GM10266 (cell line): ENCODE results near the gene MYDGF.
"Not testable (repeated sequence)": the region's sequence is repeated elsewhere in the genome, so short reads cannot be mapped to it uniquely, and the experiment has no call there.

Experiments
- DNase-seq: peaks from one replicate; pipeline ENCODE4 v3.0.0; 2012; ENCODE audit errors: extremely low spot score
- CTCF ChIP-seq: IDR thresholded peaks from 2 replicates; pipeline ENCODE4 v1.5.1; 2012; ENCODE audit warnings: mild to moderate bottlenecking, low read depth; ENCODE audit not compliant: control insufficient read depth, insufficient read depth; ENCODE audit errors: missing control alignments

MYDGF gene

DNA sequence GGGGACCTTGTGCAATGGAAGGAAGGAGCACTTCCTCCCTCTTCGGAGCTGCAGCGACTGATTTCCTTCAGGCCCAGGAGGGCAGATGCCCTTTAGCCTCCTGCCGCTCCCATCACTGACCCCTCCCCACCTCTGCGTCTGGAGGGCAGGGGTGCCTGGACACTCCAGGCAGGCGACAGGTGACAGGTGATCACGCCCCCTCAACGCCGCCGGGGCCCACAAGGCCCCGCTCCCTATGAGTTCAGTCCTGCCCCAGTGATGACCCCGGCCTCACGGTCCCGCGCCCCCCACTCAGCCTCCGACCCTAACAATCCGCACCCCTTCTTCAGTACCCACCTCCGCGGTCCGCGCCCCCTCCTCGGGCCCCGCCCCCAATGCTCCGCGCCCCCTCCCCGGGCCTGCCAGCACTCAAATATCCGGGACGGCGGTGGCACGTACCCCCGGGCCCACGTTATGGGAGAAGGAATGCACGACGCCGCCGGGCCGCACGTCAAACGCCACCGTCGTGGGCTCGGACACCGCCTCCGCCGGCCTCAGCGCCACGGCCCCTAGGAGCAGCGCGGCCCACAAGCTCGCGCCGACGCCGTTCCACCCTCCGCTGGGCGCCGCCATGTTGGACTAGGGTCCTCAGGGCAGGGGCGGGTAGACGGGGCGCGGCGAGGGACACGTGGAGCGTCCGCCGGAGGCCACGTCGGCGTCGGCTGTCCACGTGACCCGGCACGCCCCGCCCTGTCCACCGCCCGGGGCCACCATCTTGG is at the start of gene MYDGF:
MYDGF (minus strand) TSS at position 620 of the 758 bp plus-strand sequence; CDS start at position 612, 8 bp downstream.
- TF ChIP-seq CTCF, result no peak
- DNase-seq, result peak; percentile 100

- no peak for TF ChIP-seq CTCF
- DNase-seq, result no peak
These were observed 49.3 kb upstream of the MYDGF start for GRCh38 chr19:4719499-4719866.

GRCh38 chr19:4717966-4718701 is 48.0 kb upstream of the MYDGF start:
- TF ChIP-seq CTCF, result no peak
- DNase-seq, result no peak

DNA sequence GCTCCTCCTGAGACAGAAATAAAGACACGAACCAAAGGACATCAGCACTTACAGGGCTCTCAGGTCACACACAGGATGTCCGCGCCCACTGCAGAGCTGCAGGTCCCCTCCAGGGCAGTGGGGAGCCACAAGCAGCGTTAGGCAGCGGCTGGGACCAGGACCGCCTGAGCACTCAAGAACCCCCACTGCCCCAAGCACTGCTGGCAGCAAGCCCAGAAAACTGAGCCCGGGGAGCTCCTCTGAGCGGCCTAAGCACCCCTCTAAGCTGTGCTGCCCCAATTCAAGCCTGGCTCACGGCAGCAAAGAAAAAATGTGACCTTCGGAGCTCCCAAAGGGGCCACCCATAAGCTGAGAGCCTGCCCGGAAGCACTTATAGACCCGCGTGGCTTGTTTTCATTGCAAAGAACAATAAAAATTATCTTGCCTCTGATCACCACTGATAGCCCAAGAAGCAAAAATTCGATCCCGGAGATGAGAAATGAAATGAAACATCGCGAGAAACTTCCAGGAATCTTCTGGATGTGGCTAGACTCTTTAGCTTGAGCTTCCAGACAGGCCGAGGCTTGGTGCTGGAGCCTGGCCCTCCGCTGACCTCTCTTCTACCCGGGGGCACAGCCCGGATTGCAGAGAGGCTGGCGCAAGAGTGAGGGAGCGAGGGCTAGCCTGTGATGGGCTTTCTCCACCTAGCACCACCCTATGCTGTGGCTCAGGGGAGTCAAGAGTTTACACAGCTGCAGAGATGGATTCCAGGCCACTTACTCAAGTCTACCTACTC is 47.2 kb upstream of the MYDGF start:
- no peak for DNase-seq
- TF ChIP-seq CTCF, result no peak

DNA sequence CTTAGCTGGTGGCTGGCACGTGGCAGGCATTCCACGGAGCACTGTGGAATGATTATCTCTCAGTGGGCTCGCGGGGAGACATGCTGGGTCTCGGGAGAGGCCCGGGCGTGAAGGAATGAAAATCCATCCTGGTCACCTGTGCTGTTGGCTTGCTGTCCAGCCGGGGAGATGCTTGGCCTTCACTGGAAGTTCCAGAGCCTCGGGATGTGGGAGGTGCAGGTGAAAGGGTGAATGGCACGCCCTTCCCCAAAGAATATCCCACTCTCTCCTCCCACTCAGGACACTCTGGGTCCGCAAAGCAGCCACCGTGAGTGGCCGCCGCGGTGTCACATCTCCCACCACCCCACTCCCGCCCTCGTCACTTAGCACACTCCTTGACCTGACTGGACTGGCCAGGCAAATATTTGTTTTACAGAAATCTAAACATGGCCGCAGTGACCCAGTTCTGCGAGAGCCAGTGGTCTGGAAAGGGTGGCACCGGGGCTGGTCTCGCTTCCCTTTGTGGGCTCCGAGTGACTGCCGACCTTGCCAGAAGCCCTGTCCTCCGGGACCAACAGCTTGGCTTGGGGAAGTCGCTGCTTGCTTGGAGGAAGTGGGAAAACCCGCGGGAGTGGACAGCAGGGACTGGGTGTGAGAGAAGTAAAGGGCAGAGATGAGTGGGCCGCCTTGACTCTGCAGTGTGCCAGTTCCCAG is 45.5 kb upstream of the MYDGF start:
- no peak for TF ChIP-seq CTCF
- no peak for DNase-seq

GRCh38 chr19:4715178-4715528 is 45.0 kb upstream of the MYDGF start:
- not testable (repeated sequence) for DNase-seq

DNA sequence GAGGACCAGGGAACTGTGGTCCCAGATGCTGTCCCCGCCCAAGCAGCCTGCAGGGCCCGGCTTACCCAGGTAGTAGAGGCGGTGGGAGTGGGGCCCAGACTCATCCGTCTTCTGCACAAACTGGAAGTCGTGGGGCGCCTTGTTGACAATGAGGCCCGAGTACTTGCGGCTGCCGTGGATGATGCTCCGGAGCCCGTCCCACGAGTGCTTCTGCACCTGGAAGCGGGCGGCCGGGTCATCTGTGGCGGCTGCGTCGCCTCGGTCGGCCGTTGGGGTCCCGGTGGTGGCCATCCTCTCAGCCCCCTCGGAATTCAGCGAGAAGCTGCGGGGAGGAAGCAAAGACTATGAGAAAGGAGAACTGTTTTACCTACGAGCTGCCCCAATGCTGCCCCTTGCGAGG is 43.9 kb upstream of the MYDGF start:
- DNase-seq, result no peak
- TF ChIP-seq CTCF, result no peak
